Lung (tissue), 12 donors: ENCODE results near the gene TFF2. TPM values are rescaled to one million over a fixed set of nuclear protein-coding genes. Genes with fewer than 3 reads are reported as not detected.

Experiments used
- ATAC-seq: fragments of 200-7000 bp; cut with Tn5 transposase; one replicate; pipeline ENCODE4 v1.9.1; 2020; ENCODE audit warnings: moderate number of reproducible peaks; ENCODE audit not compliant: insufficient read depth, low FRiP score
- DNase-seq, 3 donors: peaks; one replicate each; pipeline ENCODE4 v3.0.0-alpha.2; 2013 to 2017
- H3K27ac ChIP-seq, 2 donors: one replicate each; pipeline ENCODE4 v1.5.1; 2013; ENCODE audit warnings: mild to moderate bottlenecking in 2 of 2, moderate library complexity in 2 of 2, control low read depth in 1 of 2, inconsistent platforms in 1 of 2, low read depth in 1 of 2, low read length in 1 of 2
- H3K27me3 ChIP-seq, 3 donors: one replicate each; pipeline ENCODE4 v1.5.1; 2013; ENCODE audit warnings: low read length in 2 of 3; ENCODE audit not compliant: control insufficient read depth in 3 of 3, insufficient read depth in 3 of 3
- H3K36me3 ChIP-seq, 4 donors: one replicate each; pipeline ENCODE4 v1.5.1; 2013; ENCODE audit warnings: low read length in 4 of 4, mild to moderate bottlenecking in 1 of 4, moderate library complexity in 1 of 4; ENCODE audit not compliant: control insufficient read depth in 4 of 4, insufficient read depth in 4 of 4
- H3K4me1 ChIP-seq, 5 donors: one replicate each; pipeline ENCODE4 v1.5.1; 2013; ENCODE audit warnings: low read length in 5 of 5, mild to moderate bottlenecking in 2 of 5, moderate library complexity in 1 of 5; ENCODE audit not compliant: control insufficient read depth in 5 of 5, insufficient read depth in 5 of 5
- H3K4me3 ChIP-seq: one replicate; pipeline ENCODE4 v1.5.1; 2013; ENCODE audit warnings: mild to moderate bottlenecking, control low read depth, moderate library complexity
- H3K9ac ChIP-seq, 2 donors: one replicate each; pipeline ENCODE4 v1.5.1; 2013; ENCODE audit warnings: low read length in 2 of 2, control low read depth in 1 of 2; ENCODE audit not compliant: insufficient read depth in 1 of 2
- H3K9me3 ChIP-seq, 4 donors: one replicate each; pipeline ENCODE4 v1.5.1; 2013; ENCODE audit warnings: low read length in 3 of 4, mild to moderate bottlenecking in 1 of 4, moderate library complexity in 1 of 4; ENCODE audit not compliant: control insufficient read depth in 4 of 4, insufficient read depth in 3 of 4
- WGBS, 2 donors: extraction: QIAGEN DNeasy Blood & Tissue Kit; methylation state at CpG; one replicate each; pipeline ENCODE4 v1.1.7; 2013; 5-methylcytosine and 5-hydroxymethylcytosine counted together
- polyA plus RNA-seq, 2 donors: library from polyadenylated mRNA; stranded (reverse); fragments of 200-250 nt; gene quantifications; one replicate each; pipeline ENCODE4 v1.2.1, GENCODE V29; 2013
- total RNA-seq, 2 donors: library from RNA; depleted of rRNA in 1 of 2; stranded (reverse); fragments of >200 nt in 1 of 2; gene quantifications; one replicate each; pipeline ENCODE4 v1.2.1, GENCODE V29; 2014 to 2021
- TF ChIP-seq, protein P1 (sequence below): IDR thresholded peaks from 2 replicates; pipeline ENCODE4 v1.5.1; 2012; ENCODE audit warnings: mild to moderate bottlenecking; ENCODE audit errors: control extremely low read depth, extremely low read depth
- donor health status: control.
- donor health status: control.
- donor health status: Bipolar disorder and iron deficiency.
- donor health status: healthy.
- donor health status: DM: yes; HTN: yes; CAD: no.

The TFF2 gene
- total and polyA plus RNA-seq, 4 donors = not detected

DNA sequence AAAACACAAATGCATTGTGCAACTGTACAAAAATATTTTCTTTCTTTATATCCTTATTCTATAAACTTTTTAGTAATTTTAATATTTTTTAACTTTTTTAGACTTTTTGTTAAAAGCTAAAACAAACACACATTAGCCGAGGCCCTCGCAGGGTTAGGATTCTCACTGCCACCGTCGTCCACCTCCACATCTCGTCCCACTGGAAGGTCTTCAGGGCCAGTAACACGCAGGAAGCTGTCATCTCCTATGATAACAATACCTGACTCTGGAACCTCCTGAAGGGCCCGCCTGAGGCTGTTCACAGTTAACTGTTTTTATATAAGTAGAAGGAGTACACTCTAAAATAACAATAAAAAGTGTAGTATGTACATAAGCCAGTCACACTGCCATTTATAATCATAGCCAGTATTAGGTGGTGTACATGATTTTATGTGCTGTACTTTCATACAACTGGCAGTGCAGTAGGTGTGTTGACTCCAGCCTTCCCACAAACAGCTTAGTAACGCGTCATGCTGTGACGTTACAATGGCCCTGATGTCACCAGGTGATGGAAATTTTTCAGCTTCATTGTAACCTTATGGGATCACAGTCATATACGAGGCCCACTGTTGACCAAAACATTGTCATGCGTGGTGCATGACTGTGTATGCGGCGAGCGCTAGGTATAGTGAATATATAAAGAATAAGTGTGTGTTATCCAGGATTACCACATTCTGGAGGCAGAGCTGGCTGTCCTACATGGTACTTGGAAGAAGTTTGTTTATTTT, 8.8 kb downstream of the TFF2 start:
- H3K4me3 ChIP-seq = no peak overlapping the region
- H3K36me3 ChIP-seq = no peaks in the 10 kb centered on the region
- peaks cover 0 to 3% (median 0%) of the 10 kb centered on the region in 3 donors for H3K27me3 ChIP-seq
- H3K9ac ChIP-seq = no peak overlapping the region
- no peak for DNase-seq
- H3K27ac ChIP-seq = no peak overlapping the region
- peaks cover 0 to 12% (median 5%) of the 10 kb centered on the region in 5 donors for H3K4me1 ChIP-seq
- ATAC-seq = no peak
- no peaks in the 10 kb centered on the region for H3K9me3 ChIP-seq
- 94 to 96% methylated on average over 15 of the region's 15 CpGs for WGBS, 2 donors
- TF ChIP-seq, protein P1, sequence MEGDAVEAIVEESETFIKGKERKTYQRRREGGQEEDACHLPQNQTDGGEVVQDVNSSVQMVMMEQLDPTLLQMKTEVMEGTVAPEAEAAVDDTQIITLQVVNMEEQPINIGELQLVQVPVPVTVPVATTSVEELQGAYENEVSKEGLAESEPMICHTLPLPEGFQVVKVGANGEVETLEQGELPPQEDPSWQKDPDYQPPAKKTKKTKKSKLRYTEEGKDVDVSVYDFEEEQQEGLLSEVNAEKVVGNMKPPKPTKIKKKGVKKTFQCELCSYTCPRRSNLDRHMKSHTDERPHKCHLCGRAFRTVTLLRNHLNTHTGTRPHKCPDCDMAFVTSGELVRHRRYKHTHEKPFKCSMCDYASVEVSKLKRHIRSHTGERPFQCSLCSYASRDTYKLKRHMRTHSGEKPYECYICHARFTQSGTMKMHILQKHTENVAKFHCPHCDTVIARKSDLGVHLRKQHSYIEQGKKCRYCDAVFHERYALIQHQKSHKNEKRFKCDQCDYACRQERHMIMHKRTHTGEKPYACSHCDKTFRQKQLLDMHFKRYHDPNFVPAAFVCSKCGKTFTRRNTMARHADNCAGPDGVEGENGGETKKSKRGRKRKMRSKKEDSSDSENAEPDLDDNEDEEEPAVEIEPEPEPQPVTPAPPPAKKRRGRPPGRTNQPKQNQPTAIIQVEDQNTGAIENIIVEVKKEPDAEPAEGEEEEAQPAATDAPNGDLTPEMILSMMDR = no peak

DNA sequence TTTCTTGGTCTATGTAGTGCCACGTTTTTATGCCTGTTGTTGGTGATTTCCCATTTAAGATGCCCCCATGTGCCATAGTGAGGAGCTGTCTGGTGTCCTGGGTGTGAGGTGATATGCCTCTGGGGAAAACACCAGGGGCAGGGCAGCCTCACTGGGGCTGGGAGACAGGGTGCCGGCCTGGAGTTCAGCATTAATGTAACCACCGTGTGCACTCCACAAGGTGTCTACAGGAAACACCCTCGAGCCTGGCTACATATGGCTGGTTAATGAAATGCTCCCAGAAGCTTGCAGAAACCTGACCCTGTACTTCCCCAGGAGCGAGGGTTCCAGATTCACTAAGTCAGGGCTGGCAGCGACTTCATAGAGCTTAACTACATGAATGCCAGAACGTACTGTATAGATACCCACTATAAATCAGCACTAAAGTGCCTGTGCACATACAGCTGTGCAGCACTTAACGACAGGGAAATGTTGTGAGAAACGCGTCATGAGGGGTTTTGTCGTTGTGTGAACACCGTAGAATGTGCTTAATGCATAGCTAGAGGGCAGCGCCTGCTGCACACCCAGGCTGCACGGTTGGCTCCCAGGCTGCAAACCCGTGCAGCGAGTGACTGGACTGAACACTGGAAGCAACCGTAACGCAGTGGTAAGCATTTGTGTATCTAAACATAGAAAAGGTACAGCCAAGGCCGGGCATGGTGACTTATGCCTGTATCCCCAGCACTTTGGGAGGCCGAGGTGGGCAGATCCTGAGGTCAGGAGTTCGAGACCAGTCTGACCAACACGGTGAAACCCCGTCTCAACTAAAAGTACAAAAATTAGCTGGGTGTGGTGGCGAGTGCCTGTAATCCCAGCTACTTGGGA, 10.4 kb downstream of the TFF2 start:
- H3K27ac ChIP-seq = no peak overlapping the region
- no peak overlapping the region for H3K9ac ChIP-seq
- DNase-seq = no peak
- no peak for ATAC-seq
- TF ChIP-seq, protein P1 = no peak
- H3K9me3 ChIP-seq = no peaks in the 10 kb centered on the region
- H3K4me1 ChIP-seq = peaks cover 0 to 19% (median 5%) of the 10 kb centered on the region in 5 donors
- 88 to 89% methylated on average over 24 of the region's 24 CpGs for WGBS, 2 donors
- H3K27me3 ChIP-seq = peaks cover 0 to 4% (median 3%) of the 10 kb centered on the region in 3 donors
- no peaks in the 10 kb centered on the region for H3K36me3 ChIP-seq
- no peak overlapping the region for H3K4me3 ChIP-seq

DNA sequence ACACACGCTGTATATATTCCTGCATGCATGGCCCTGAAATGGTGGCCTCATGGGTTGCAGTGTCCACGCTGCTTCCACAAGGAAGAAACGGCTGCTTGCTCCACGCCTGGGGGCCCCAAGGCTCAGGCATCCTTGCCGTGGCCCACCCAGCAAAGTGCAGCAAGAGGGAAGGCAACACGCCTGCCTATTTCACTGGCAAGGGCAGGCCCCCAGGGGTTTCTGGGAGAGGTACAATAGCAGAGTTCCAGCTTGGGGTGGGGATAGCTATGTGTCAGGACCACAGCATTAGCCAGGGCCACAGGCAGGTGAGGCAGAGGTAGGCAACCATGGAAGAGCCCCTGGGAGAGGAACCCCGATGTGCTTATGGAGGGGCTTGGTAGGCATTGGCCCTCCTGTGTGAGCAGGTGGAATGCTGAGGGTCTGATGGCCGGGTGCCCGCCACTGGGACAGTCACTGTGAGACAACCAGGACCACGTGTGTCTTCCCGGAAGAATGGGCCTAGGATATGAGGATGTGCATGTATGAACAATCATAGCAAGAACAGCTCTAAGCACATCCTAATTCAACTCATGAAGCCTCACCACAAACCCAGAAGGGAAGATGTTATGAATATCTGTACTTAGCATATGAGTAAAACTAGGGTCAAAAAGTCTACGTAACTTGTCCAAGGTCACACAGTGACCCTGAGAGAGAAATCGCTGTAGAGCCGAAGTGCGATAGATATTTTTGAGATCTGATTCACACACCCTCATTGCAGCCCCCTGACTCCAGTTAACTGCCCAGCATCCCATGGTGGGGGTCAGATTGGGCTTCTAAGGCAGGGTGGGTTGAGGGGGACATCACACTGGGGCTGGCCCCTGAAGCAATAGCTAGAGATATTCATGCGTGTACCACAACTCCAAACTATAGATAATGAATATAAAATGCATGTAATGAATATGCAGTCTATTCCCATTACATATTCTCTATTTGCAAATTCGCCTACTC, 11.8 kb downstream of the TFF2 start:
- ATAC-seq = no peak
- H3K27ac ChIP-seq = no peak overlapping the region

More for the DNA sequence above, 11.8 kb downstream of the TFF2 start:
- Histone ChIP-seq H3K4me3 (no peak overlapping the region), H3K27me3 (peaks cover 0 to 7% (median 3%) of the 10 kb centered on the region in 3 donors), H3K9ac (no peak overlapping the region), H3K36me3 (no peaks in the 10 kb centered on the region), H3K9me3 (no peaks in the 10 kb centered on the region), H3K4me1 (peaks cover 0 to 19% (median 5%) of the 10 kb centered on the region in 5 donors)
- WGBS, 2 donors = 90% methylated on average over 17 of the region's 17 CpGs
- no peak for DNase-seq
- TF ChIP-seq, protein P1 = no peak
